WTC11 (cell line): ENCODE results near the gene KRTAP4-16.

Experiments used
- ZNF416 ChIP-seq: fragments of 250-450 bp; sonication (Bioruptor Pico); IDR thresholded peaks from 2 replicates; pipeline ENCODE4 v1.9.0; 2021; ENCODE audit warnings: mild to moderate bottlenecking, inconsistent platforms
- TF ChIP-seq, protein P1 (sequence below): fragments of 200-600 bp; IDR thresholded peaks from 2 replicates; pipeline ENCODE4 v1.8.0; 2022; ENCODE audit warnings: antibody characterized with exemption

- TF ChIP-seq ZNF416 (CRISPR knock-in tag) = no peak
- TF ChIP-seq, protein P1, sequence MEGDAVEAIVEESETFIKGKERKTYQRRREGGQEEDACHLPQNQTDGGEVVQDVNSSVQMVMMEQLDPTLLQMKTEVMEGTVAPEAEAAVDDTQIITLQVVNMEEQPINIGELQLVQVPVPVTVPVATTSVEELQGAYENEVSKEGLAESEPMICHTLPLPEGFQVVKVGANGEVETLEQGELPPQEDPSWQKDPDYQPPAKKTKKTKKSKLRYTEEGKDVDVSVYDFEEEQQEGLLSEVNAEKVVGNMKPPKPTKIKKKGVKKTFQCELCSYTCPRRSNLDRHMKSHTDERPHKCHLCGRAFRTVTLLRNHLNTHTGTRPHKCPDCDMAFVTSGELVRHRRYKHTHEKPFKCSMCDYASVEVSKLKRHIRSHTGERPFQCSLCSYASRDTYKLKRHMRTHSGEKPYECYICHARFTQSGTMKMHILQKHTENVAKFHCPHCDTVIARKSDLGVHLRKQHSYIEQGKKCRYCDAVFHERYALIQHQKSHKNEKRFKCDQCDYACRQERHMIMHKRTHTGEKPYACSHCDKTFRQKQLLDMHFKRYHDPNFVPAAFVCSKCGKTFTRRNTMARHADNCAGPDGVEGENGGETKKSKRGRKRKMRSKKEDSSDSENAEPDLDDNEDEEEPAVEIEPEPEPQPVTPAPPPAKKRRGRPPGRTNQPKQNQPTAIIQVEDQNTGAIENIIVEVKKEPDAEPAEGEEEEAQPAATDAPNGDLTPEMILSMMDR = no peak
Measured at GRCh38 chr17:41071606-41072360, 30.2 kb downstream of the KRTAP4-16 start.
